ENCODE data around the gene NDEL1. TPM values are rescaled to one million over a fixed set of nuclear protein-coding genes. Genes with fewer than 3 reads are reported as not detected.
A peak's percentile ranks its signal among the peaks of the same experiment; 100 is the strongest.

NDEL1 gene
- total RNA-seq, 1 donor from 2014 or later: 74.1 TPM

- Histone ChIP-seq H3K27me3 (ENCODE audit: low read depth) (peaks cover 9% of the 10 kb centered on the region), H3K4me3 (no peak overlapping the region), H3K9me3 (no peaks in the 10 kb centered on the region), H3K36me3 (no peaks in the 10 kb centered on the region), H3K27ac (no peak overlapping the region), H3K4me1 (no peaks in the 10 kb centered on the region)
- ATAC-seq (no peak), DNase-seq (no peak)
- intact Hi-C loops (cut with DNase I): no loop called here
- no peak for TF ChIP-seq CTCF (IDR thresholded peaks at IDR 0.05)
These were observed 32.7 kb upstream of the NDEL1 start for GRCh38 chr17:8402921-8403536.

- Histone ChIP-seq H3K27me3 (ENCODE audit: low read depth) (no peaks in the 10 kb centered on the region), H3K27ac (no peak overlapping the region), H3K4me1 (peaks cover 7% of the 10 kb centered on the region), H3K36me3 (no peaks in the 10 kb centered on the region), H3K9me3 (no peaks in the 10 kb centered on the region), H3K4me3 (no peak overlapping the region)
- DNase-seq (no peak), ATAC-seq (no peak)
- no peak for TF ChIP-seq CTCF (IDR thresholded peaks at IDR 0.05)
- intact Hi-C loops (cut with DNase I): no loop called here
These were observed 30.1 kb upstream of the NDEL1 start for GRCh38 chr17:8405499-8406016.

- H3K9me3 ChIP-seq: no peaks in the 10 kb centered on the region
- H3K27me3 ChIP-seq (ENCODE audit: low read depth): no peaks in the 10 kb centered on the region
- DNase-seq (no peak), ATAC-seq (no peak)
- intact Hi-C loops (cut with DNase I): no loop called here
- H3K36me3 ChIP-seq: no peaks in the 10 kb centered on the region
- no peak overlapping the region for H3K27ac ChIP-seq
- H3K4me3 ChIP-seq: no peak overlapping the region
- no peak for TF ChIP-seq CTCF (IDR thresholded peaks at IDR 0.05)
- H3K4me1 ChIP-seq: peaks cover 11% of the 10 kb centered on the region
These were observed 29.5 kb upstream of the NDEL1 start for GRCh38 chr17:8406174-8406573.

GRCh38 chr17:8408371-8408770, 27.3 kb upstream of the NDEL1 start:
- no peak overlapping the region for H3K27ac ChIP-seq
- no peaks in the 10 kb centered on the region for H3K27me3 ChIP-seq (ENCODE audit: low read depth)
- peak; percentile 58 to 61 for ATAC-seq
- no peak for DNase-seq
- no peaks in the 10 kb centered on the region for H3K36me3 ChIP-seq
- TF ChIP-seq CTCF (IDR thresholded peaks at IDR 0.05): no peak
- H3K4me1 ChIP-seq: peaks cover 22% of the 10 kb centered on the region
- no peaks in the 10 kb centered on the region for H3K9me3 ChIP-seq
- H3K4me3 ChIP-seq: no peak overlapping the region
- intact Hi-C loops (cut with DNase I): no loop called here

GRCh38 chr17:8409966-8410882, 25.5 kb upstream of the NDEL1 start:
- Histone ChIP-seq H3K27ac (no peak overlapping the region), H3K36me3 (no peaks in the 10 kb centered on the region), H3K4me1 (peaks cover 24% of the 10 kb centered on the region), H3K4me3 (no peak overlapping the region), H3K9me3 (no peaks in the 10 kb centered on the region), H3K27me3 (ENCODE audit: low read depth) (no peaks in the 10 kb centered on the region)
- peak; percentile 89 for TF ChIP-seq CTCF (IDR thresholded peaks at IDR 0.05)
- DNase-seq (peak; percentile 90), ATAC-seq (peak; percentile 89 to 92)
- intact Hi-C loops (cut with DNase I): no loop called here

Measured in lower lobe of right lung (tissue), 2 donors.